GM12892 (cell line): Measurements from ENCODE around the gene EDRF1.

Experiments used
- POLR2A ChIP-seq: IDR thresholded peaks from 2 replicates; pipeline ENCODE4 v1.6.1; 2011; ENCODE audit warnings: low read depth, low read length, control low read depth
- POLR2AphosphoS5 ChIP-seq: IDR thresholded peaks from 2 replicates; pipeline ENCODE4 v1.6.1; 2011; ENCODE audit warnings: low read depth, low read length, control low read depth
- TAF1 ChIP-seq: IDR thresholded peaks from 2 replicates; pipeline ENCODE4 v1.6.1; 2011; ENCODE audit warnings: low read depth, mild to moderate bottlenecking, control low read depth, low read length, borderline replicate concordance

DNA sequence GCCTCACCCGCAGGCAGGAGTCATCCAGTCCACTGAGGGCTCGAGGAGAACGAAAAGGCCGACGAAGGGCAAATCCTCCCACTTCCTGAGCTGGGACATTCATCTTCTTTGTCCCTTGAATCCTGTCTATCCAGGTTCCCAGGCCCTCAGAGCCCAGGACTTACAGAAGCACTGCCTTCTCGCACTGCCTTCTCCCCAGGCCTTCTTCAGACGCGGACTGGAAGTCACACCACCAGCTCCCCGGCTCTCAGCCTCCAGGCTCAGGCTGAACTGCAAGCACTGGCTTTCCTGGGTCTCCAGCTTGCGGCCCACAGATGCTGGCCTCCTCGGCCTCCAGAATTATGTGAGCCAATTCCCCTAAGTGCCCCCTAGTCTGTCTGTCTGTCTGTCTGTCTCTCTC lies 62.5 kb downstream of the EDRF1 start:
- TF ChIP-seq TAF1 (no peak), POLR2AphosphoS5 (no peak), POLR2A (no peak)
